HepG2 (cell line): ENCODE results near the gene ADGRD1. TPM values are rescaled to one million over a fixed set of nuclear protein-coding genes. Genes with fewer than 3 reads are reported as not detected.

ENCODE experiments used
- CENPT ChIP-seq: sonication (generic); formaldehyde crosslinking; IDR thresholded peaks from 2 replicates; pipeline ENCODE4 v1.8.0; 2022; ENCODE audit warnings: low read depth, mild to moderate bottlenecking, moderate library complexity, missing genetic modification reagents
- ELF1 ChIP-seq: sonication (generic); formaldehyde crosslinking; IDR thresholded peaks from 2 replicates; pipeline ENCODE4 v1.4.0; 2020; ENCODE audit warnings: missing genetic modification reagents
- HHEX ChIP-seq: IDR thresholded peaks from 2 replicates; pipeline ENCODE4 v1.6.1; 2016; ENCODE audit warnings: control low read depth
- HIVEP1 ChIP-seq: sonication (generic); formaldehyde crosslinking; IDR thresholded peaks from 2 replicates; pipeline ENCODE4 v1.4.0; 2020; ENCODE audit warnings: mild to moderate bottlenecking, missing genetic modification reagents
- NKX3-1 ChIP-seq: sonication (generic); formaldehyde crosslinking; IDR thresholded peaks from 2 replicates; pipeline ENCODE4 v1.5.0; 2020; ENCODE audit warnings: missing genetic modification reagents
- RXRA ChIP-seq: sonication (generic); formaldehyde crosslinking; IDR thresholded peaks from 2 replicates; pipeline ENCODE4 v1.5.1; 2020; ENCODE audit warnings: missing genetic modification reagents
- SMAD1 ChIP-seq: sonication (generic); formaldehyde crosslinking; IDR thresholded peaks from 2 replicates; pipeline ENCODE4 v1.4.0; 2020; ENCODE audit warnings: missing genetic modification reagents, low read depth, mild to moderate bottlenecking, borderline replicate concordance
- ZFP1 ChIP-seq: IDR thresholded peaks from 2 replicates; pipeline ENCODE4 v1.6.1; 2016
- ZMYM4 ChIP-seq: sonication (generic); formaldehyde crosslinking; IDR thresholded peaks from 2 replicates; pipeline ENCODE4 v1.8.1; 2023; ENCODE audit warnings: mild to moderate bottlenecking, missing genetic modification reagents
- ZNF24 ChIP-seq: fragments of 450-650 bp; IDR thresholded peaks from 2 replicates; pipeline ENCODE4 v1.6.1; 2017; ENCODE audit warnings: antibody characterized with exemption, mild to moderate bottlenecking
- ZNF256 ChIP-seq: sonication (generic); formaldehyde crosslinking; conservative IDR thresholded peaks from 2 replicates; pipeline ENCODE4 v1.4.0; 2020; ENCODE audit warnings: missing genetic modification reagents
- ZNF510 ChIP-seq: sonication (generic); formaldehyde crosslinking; IDR thresholded peaks from 2 replicates; pipeline ENCODE4 v1.4.0; 2020; ENCODE audit warnings: low read depth, mild to moderate bottlenecking, missing genetic modification reagents
- ZNF556 ChIP-seq: sonication (generic); formaldehyde crosslinking; IDR thresholded peaks from 2 replicates; pipeline ENCODE4 v1.4.0; 2020; ENCODE audit warnings: mild to moderate bottlenecking, missing genetic modification reagents, borderline replicate concordance
- ZNF768 ChIP-seq: sonication (generic); formaldehyde crosslinking; IDR thresholded peaks from 2 replicates; pipeline ENCODE4 v1.4.0; 2020; ENCODE audit warnings: missing genetic modification reagents
- ZSCAN22 ChIP-seq: sonication (generic); formaldehyde crosslinking; IDR thresholded peaks from 2 replicates; pipeline ENCODE4 v1.4.0; 2020; ENCODE audit warnings: mild to moderate bottlenecking, missing genetic modification reagents
- polyA plus RNA-seq, 8 experiments: library from polyadenylated mRNA; depleted of rRNA in 3 of 8; stranded (reverse) in 7 of 8; unstranded in 1 of 8; fragments of >200 nt; fragmentation: Illumina TruSeq in 4 of 8; extraction: Trizol in 4 of 8; gene quantifications; 2 replicates each; pipeline versions ENCODE4 v1.2.1 to v1.2.3, GENCODE V29; 2011 to 2016; ENCODE audit warnings: low read depth in 4 of 8, missing spikeins in 1 of 8, mixed read lengths in 1 of 8; ENCODE audit not compliant: insufficient read depth in 1 of 8
- total RNA-seq, 5 experiments: library from RNA; depleted of rRNA; stranded (reverse); fragments of >200 nt; fragmentation: Illumina TruSeq; extraction: Trizol; gene quantifications; 2 replicates each; pipeline ENCODE4 v1.2.3, GENCODE V29; 2016; ENCODE audit warnings: low read depth in 1 of 5
- TF ChIP-seq, protein P1 (sequence below): sonication (generic); formaldehyde crosslinking; IDR thresholded peaks from 2 replicates; pipeline ENCODE4 v1.4.0; 2020; ENCODE audit warnings: mild to moderate bottlenecking, missing genetic modification reagents
- TF ChIP-seq, protein P2 (sequence below): sonication (generic); formaldehyde crosslinking; IDR thresholded peaks from 2 replicates; pipeline ENCODE4 v1.8.1; 2023; ENCODE audit warnings: mild to moderate bottlenecking, inconsistent platforms, moderate library complexity, missing genetic modification reagents, borderline replicate concordance
- TF ChIP-seq, protein P3 (sequence below): sonication (generic); formaldehyde crosslinking; IDR thresholded peaks from 2 replicates; pipeline ENCODE4 v1.8.0; 2022; ENCODE audit warnings: missing genetic modification reagents, mild to moderate bottlenecking, borderline replicate concordance
- TF ChIP-seq, protein P4 (sequence below), 2 experiments: sonication (generic) in 1 of 2; formaldehyde crosslinking in 1 of 2; IDR thresholded peaks; 2 replicates each; pipeline versions ENCODE4 v1.4.0 to v1.6.1; 2018 to 2020; ENCODE audit warnings: missing genetic modification reagents in 2 of 2, borderline replicate concordance in 1 of 2, low read depth in 1 of 2, mild to moderate bottlenecking in 1 of 2, missing biosample characterization in 1 of 2

Gene ADGRD1
- total and polyA plus RNA-seq, 2 of the 13 experiments (the other 11 are each of a cell fraction or from before 2014, with no cell fraction given), result 0.46 to 12.4 TPM

DNA sequence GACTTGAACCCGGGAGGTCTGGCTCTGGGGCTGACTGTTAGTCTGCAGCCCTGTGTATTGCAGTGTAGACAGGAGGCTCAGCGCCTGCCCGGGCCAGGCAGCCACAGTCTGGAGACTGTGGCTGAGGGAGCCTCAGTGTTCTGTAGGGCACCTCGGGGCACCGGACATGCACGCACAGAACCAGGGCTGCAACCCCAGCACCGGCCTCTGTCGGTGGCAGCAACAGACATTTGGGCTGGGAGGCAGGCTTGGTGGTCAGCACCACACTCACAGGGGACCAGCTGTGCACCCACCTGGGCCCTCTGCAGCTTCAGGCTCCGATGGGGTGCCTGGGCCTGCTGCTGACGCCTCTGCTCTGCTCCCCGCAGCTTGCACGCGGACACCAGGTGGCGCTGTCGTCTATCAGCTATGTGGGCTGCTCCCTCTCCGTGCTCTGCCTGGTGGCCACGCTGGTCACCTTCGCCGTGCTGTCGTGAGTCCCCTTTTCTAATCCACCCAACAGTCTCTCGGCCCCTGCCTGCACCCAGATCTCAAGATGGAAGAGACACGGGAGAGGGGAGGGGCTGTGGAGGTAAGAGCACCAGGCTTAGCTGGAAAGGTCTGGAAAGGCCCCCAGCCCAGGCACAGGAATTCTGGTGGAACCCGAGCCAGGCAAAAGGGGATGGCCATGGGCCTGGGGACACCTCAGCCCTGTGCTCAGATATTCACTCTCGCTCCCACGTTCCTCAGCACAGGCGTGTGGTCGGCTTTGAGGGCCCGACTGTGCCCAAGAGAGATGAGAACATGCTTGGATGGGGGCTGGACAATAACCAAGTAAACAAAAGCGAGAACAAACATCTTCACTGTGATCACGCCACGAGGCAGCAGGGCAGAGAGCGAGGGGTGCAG is 151.0 kb downstream of the ADGRD1 start (continued):
- TF ChIP-seq ZNF24 (no peak), ZSCAN22 (CRISPR knock-in tag) (no peak), NKX3-1 (CRISPR knock-in tag) (no peak), RXRA (CRISPR knock-in tag) (0 out of 2 replicates have a peak, but pooled peaks have one; percentile 32), ZFP1 (no peak), ZNF510 (CRISPR knock-in tag) (0 out of 2 replicates have a peak, but pooled peaks have one; percentile 64), ZNF256 (CRISPR knock-in tag) (no peak), ELF1 (CRISPR knock-in tag) (no peak), HIVEP1 (CRISPR knock-in tag) (no peak), ZMYM4 (CRISPR knock-in tag) (0 out of 2 replicates have a peak, but pooled peaks have one; percentile 19), HHEX (CRISPR knock-in tag) (no peak), CENPT (CRISPR knock-in tag) (no peak), SMAD1 (CRISPR knock-in tag) (no peak), ZNF768 (peak; percentile 80; the same call in 1 of the 2 replicates), ZNF556 (CRISPR knock-in tag) (peak; percentile 75)
- TF ChIP-seq, protein P1, sequence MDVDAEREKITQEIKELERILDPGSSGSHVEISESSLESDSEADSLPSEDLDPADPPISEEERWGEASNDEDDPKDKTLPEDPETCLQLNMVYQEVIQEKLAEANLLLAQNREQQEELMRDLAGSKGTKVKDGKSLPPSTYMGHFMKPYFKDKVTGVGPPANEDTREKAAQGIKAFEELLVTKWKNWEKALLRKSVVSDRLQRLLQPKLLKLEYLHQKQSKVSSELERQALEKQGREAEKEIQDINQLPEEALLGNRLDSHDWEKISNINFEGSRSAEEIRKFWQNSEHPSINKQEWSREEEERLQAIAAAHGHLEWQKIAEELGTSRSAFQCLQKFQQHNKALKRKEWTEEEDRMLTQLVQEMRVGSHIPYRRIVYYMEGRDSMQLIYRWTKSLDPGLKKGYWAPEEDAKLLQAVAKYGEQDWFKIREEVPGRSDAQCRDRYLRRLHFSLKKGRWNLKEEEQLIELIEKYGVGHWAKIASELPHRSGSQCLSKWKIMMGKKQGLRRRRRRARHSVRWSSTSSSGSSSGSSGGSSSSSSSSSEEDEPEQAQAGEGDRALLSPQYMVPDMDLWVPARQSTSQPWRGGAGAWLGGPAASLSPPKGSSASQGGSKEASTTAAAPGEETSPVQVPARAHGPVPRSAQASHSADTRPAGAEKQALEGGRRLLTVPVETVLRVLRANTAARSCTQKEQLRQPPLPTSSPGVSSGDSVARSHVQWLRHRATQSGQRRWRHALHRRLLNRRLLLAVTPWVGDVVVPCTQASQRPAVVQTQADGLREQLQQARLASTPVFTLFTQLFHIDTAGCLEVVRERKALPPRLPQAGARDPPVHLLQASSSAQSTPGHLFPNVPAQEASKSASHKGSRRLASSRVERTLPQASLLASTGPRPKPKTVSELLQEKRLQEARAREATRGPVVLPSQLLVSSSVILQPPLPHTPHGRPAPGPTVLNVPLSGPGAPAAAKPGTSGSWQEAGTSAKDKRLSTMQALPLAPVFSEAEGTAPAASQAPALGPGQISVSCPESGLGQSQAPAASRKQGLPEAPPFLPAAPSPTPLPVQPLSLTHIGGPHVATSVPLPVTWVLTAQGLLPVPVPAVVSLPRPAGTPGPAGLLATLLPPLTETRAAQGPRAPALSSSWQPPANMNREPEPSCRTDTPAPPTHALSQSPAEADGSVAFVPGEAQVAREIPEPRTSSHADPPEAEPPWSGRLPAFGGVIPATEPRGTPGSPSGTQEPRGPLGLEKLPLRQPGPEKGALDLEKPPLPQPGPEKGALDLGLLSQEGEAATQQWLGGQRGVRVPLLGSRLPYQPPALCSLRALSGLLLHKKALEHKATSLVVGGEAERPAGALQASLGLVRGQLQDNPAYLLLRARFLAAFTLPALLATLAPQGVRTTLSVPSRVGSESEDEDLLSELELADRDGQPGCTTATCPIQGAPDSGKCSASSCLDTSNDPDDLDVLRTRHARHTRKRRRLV (CRISPR knock-in tag), result no peak
- TF ChIP-seq, protein P2, sequence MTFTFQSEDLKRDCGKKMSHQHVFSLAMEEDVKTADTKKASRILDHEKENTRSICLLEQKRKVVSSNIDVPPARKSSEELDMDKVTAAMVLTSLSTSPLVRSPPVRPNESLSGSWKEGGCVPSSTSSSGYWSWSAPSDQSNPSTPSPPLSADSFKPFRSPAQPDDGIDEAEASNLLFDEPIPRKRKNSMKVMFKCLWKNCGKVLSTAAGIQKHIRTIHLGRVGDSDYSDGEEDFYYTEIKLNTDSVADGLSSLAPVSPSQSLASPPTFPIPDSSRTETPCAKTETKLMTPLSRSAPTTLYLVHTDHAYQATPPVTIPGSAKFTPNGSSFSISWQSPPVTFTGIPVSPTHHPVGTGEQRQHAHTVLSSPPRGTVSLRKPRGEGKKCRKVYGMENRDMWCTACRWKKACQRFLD (CRISPR knock-in tag), result peak; percentile 44; the same call in 1 of the 2 replicates
- TF ChIP-seq, protein P3, sequence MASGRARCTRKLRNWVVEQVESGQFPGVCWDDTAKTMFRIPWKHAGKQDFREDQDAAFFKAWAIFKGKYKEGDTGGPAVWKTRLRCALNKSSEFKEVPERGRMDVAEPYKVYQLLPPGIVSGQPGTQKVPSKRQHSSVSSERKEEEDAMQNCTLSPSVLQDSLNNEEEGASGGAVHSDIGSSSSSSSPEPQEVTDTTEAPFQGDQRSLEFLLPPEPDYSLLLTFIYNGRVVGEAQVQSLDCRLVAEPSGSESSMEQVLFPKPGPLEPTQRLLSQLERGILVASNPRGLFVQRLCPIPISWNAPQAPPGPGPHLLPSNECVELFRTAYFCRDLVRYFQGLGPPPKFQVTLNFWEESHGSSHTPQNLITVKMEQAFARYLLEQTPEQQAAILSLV, result peak; percentile 71; the same call in 1 of the 2 replicates
- TF ChIP-seq, protein P4, sequence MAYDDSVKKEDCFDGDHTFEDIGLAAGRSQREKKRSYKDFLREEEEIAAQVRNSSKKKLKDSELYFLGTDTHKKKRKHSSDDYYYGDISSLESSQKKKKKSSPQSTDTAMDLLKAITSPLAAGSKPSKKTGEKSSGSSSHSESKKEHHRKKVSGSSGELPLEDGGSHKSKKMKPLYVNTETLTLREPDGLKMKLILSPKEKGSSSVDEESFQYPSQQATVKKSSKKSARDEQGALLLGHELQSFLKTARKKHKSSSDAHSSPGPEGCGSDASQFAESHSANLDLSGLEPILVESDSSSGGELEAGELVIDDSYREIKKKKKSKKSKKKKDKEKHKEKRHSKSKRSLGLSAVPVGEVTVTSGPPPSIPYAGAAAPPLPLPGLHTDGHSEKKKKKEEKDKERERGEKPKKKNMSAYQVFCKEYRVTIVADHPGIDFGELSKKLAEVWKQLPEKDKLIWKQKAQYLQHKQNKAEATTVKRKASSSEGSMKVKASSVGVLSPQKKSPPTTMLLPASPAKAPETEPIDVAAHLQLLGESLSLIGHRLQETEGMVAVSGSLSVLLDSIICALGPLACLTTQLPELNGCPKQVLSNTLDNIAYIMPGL (CRISPR knock-in tag; IDR thresholded peaks at IDR 0.05; ENCODE audit: borderline replicate concordance in 1 of 2, low read depth in 1 of 2), result peak; percentile 41 to 61; a peak in 2 of 4 replicates
